SKM-1 treated with dmso at 0.1 percent for 144 hours (cell line): Measurements from ENCODE around the gene OBSL1.
A peak's percentile ranks its signal among the peaks of the same experiment; 100 is the strongest.

Source experiments
- DNase-seq: peaks from one replicate; lab custom pipeline; 2025; ENCODE audit not compliant: unreplicated experiment; lab: John Stamatoyannopoulos, UW

OBSL1 gene

DNA sequence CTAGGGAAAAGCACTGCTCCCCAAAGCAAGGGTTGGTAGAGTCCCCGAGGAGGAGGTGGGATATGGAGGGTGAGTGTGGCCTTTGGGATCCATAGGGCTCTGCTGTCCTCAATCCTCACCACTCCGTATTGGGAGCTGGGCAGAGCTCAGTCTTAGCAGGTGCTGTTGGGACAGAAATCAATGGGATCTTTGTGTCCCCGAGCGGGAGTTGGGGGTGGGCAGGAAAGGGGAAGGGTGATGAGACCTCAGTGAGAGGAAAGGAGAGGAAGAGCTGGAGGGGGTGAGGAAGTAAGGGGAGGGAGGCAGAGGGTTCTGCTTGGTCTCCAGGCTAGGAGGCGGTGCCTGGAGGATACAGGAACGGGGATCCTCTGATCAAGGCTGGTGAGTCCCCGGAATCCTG is 54.5 kb downstream of the OBSL1 start:
- DNase-seq, result no peak

DNA sequence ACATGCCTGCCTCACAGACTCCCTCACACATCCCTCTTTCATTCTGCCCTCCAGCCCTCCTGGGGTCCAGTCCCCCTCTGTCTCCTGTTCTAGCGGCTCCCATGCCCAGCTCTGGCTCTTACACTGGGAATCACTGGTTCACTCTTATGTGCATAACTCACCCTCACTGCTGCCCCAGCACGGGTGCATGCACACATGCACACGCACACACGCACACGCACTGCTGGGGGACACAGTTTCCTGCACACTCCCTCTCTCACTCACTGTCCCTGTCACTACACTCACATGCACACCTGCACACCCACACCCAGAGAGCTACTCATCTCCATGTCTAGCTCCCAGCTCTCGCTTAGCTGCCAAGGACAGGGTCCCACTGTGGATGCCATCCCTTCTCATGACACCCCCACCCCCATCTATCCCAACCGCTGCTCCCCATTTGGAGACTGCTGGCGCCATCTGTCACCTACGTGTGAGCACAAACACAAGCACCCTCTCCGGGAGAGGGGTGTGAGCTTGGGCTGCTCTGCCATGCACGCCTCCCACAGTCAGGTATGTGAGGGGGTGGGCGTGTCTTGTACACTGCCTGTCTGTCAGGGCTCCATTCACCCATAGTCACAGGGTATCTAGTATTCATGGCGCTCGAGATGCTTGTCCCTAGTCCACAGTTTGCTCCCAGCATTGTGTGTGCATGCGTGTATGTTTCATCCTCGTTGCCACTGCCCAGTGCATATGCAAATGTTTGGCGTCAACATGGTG is 55.3 kb downstream of the OBSL1 start:
- DNase-seq, result no peak

DNA sequence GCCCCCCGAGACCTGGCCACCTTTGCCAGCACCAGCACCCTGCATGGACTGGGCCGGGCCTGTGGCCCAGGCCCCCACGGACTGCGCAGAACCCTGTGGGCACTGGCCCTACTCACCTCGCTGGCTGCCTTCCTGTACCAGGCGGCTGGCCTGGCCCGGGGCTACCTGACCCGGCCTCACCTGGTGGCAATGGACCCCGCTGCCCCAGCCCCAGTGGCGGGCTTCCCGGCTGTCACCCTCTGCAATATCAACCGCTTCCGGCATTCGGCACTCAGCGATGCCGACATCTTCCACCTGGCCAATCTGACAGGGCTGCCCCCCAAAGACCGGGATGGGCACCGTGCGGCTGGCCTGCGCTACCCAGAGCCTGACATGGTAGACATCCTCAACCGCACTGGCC is 56.5 kb downstream of the OBSL1 start:
- no peak for DNase-seq

DNA sequence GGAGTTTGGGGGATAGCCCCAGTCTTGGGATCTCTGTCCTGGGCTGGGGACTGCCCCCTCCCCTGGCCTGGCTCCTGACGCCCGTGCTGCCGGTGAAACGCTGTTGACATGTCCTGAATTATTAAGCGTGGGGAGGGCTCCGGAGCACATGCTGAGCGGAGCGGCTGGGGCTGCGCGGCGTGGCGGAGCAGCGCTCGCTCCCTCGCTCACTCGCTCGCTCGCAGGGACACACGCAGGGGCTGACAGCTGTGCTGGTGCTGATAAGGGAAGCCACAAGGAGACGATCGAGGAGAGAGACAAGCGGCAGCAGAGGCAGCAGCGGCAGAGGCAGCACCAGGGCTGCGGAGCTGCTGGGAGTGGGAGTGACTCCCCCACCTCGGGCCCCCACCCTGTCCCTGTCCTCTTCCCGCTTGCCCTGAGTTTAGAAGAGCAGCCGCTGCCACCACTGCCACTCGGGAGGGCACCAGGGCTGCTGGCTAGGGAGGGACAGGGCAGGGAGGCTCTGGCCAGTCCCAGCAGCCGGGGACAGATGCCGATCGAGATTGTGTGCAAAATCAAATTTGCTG is 57.1 kb downstream of the OBSL1 start, which contains the start of gene ASIC4:
ASIC4 (plus strand) TSS at position 287 of the 566 bp plus-strand sequence; CDS start at position 530, 243 bp downstream.
- DNase-seq, result no peak

DNA sequence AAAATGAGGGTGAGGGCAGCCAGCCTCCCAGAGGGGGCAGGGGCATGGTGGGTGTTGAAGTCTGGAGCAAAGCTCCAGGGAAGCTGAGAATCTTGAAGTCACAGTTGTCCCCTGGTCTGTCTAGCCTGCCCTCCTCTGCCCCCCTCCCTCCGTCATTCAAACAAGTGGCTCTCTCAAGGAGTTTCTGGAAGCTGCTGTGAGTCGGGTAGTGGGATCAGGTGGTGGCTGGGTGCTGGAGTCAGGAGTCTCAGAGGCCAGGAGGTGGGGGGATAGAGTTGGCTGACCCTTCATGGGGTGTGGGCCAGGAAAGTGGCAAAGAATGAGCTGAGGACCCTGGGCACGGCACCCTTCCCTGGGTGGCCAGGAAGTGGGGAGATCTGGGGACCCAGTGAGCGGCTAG is 57.6 kb downstream of the OBSL1 start:
- no peak for DNase-seq

DNA sequence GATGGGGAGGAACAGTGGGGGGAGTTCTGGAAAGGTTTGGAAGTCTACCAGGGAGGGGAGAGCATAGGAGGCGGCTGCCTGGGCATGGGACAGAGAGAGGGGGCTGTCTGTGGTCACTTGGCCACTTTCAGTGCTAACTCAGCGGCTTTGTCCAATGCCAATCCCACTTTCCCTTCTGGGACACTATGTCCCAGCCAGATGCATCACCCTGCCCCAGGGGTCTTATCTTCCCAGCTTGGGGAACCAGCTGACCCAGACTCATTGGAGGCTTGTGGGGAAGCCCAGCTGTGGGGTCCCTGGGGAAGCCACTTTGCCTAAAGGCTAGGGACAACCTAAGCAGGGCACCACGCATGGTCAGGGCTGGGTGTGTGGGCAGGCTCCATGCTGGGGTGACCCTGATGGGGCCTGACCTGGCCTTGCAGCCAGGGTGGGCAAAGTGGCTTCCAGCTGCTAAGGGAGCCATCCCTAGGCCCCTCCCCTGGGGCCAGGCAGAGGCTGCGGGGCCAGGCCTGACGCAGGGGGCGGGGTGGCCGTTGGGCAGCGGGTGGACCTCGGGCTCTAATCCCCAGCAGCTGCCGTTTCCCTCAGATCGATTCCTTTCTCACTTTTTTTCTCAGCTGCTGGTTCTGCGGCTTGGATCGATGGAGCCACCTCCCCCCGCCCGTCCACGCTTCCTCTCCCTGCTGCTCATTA is 58.7 kb downstream of the OBSL1 start:
- no peak for DNase-seq

DNA sequence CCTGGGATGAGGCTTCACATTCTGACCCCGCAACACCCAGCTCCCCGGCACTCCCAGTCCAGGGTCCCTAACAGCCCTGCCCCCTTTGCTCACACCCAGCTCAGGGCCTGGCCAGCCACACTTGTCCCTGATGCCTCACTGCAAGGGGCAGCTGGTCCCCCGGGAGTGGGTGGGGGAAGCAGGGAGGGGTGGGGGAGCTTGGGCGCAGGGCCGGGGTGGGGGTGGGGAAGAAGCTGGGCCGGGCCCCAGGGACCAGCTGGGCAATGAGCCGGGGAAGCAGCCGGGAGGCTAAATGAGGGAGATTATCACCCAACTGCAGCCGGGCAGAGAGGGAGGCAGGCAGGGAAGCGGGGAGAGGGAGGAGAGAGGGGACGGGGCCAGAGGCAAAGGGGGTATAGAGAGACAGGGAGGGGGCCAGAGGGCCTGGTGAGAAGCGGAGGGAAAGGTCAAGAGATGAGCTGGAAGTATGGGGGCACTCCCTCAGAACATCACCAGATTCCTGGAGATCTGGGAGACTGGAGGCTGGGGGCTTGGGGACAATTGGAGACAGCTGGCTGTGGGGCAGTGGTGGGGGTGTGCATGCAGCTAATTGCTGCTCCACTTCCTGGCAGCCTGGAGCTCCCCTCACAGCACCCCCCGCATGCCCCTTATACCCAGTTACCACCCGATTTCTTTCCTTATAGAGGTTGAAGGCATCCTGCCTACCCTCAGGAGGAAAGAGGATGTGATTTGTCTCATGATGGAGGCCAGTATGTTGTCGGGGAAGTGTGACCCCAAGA is 59.6 kb downstream of the OBSL1 start:
- no peak for DNase-seq

DNA sequence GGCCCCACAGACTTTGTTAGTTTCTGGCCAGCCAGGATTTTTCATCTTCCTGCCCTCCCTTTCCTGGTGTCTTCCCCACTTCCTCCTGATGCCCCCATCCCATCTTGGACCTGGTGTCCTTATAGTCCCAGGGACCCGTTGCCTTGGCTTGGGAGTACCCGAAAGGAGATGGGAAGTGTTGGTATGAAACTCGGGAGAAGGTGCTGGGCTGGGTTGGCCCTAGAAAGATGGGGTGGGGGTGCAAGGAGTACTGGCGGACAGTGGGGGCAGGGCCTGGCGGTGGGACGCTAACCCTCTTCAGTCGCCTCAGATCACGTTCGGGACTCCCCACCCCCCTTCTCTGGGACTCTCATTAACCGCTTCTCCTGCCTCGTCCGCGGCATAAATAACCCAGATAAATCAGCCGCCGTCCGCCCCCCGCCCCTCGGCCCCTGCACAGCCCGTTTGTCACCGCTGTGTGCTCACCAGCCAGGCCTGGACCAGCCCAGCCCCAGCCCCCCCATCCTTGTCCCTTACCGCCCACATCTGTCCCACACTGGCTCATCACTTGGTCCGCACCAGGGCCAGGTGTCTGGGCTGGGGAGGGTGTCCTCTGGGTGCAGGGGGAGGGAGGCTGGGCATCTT is 60.7 kb downstream of the OBSL1 start:
- DNase-seq, result no peak

DNA sequence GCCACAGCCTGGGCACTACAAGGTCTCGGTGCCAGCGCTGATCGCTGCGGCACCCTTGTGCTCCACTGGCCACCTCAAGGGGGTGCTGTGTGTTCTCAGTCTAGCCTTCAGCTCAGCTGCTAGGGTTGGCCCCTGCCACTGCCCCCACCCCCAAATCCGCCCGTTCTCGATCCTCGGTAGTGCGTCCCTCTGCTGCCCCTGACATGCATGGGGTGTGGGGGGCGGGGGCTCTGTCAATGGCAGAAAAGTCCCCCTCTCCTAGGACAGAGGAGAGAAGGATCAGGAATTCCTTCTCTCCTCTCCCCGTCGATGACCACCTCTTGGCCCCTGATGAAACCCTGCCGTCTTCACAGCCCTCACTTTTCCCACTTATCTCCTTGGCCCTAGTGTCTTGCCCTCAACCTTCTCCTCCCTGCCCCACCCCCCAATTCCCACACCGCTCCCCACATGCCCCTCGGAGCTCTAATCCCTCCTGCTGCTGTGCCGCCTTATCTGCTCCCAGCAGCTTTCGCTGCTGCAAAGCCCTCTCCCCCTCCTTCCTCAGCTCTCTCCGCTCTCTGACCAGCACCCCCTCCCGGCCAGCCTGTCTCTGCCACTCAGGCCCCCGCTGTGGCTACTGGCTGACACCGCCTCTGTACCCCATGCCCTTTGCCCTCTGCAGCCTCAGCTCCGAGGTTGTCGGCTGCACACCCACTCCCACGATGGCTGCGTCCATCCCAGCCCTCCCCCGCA is 61.4 kb downstream of the OBSL1 start:
- peak; percentile 63 for DNase-seq

DNA sequence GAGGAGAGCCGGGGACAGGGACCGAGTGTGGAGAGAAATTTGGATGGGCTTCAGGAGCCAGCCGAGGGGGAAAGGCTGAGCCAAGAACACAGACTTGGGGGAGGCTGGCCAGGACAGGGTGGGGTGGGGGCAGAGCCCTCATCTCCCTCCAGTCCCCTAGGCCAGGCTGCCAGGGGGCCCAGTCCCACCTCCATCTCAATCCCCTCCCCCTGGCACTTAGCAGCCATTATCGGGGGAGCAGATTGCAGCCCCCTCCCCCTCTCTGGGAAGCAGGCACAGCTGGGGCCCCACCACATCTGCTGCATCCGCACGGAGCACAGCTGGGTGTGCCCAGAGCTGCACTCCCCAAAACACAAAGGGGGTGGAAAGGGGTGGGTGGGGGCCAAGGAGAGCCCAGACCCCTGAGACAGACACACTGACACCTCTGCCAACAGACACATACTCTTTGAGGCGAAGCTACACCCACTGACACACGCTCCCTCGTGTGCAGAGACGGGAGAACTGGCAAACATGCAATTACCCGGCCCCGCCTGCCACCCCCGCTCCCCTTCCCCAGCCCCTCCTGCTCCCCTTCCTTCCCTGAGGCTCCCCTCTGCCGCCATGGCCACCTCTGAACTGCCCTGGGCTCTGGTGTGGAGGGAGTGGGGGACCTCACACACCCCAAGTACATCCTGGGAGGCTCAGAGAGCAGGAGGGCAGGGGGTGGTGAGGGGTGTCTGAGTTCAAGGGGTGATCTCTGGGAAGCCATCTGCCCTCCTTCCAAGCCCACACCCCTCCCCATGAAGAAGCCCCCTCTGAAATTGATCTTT is 62.2 kb downstream of the OBSL1 start:
- DNase-seq, result no peak

DNA sequence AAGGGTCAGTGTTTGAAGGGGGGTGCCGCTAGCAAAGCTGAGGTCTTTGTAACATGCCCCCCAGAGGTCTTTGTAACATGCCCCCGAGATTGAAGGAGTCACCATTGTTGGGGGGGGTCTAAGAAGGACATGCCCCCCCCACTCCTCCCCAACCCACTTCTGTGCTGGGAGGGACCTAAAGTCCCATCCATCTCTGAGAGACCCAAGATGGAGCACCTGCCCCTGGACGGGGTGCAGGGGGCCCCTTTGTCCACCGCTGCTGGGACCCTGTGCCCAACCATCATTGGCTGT is 63.0 kb downstream of the OBSL1 start:
- DNase-seq, result no peak

DNA sequence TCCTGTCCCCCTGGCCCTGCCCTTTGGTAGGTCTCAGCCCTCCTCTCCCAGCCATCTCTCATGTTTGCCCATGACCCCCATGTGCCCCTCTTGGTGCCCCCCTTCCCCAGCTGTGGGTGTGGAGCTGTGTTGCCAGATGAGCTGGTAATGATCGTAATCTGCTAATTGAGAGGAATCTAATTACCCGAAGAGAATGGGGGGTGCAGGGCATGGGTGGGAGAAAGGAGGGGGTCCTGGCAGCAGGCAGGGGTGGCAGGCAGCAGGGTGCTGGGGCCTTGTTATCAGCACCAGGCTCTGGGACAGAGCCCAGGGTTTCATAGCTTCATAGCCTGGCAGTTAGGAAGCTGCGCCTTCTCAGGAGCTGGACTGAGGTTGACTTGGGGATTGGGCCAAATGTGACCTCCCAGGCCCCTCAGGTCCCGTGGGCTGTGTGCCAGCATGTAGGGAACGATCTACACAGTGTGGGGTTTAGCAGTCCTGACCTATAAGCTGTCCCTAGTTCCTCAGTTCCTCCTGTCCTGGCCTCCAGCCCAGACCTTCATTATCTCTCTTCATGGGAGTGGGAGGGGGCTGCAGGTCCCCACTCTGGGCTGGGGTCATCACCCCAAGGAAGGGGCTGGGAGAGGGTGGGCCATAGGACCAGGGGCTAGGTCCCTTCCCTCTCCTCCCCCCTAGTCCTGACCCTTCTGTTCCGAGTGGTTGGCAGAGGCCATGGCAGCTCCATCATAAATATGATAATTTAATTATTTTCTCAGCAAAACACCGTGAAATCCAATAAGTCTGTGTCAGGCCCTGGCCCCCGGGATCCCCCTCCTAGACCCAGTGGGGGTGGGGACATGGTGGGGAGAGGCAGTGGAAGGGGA is 63.5 kb downstream of the OBSL1 start:
- no peak for DNase-seq

DNA sequence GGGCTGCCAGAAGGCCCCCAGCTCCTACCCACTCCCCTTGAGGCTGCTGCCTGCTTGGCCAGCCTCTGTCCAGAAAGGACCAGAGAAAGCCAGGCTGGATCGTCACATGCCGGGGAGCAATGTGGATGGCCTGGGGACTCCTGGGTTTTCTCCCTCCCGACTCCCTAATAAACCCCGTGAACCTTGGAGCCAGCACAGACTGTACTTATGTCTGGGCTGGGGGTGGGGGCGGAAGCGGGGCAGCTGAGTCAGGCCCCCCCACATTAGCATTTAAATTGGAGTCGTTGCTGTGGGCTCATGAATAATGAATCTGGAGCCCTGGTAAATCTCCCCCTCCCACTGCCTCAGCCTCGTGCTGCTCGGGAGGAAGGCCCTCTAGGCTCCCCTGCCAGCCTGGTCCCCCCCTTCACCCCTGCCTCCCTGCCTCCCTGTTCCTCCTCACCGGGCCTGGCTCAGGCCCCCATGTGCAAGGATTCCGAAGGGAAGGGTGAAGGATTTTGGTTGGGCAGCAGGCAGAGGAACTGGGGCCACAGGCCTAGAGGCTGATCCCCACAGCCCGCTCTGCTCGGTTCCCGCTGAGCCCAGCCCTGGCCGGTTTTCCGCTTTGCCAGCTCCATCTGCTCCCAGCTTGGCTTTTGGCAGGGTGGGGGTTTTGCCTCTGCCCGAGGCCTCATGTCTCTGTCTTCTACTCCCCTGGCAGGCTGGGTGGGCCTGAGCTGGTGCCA is 64.4 kb downstream of the OBSL1 start:
- DNase-seq, result no peak

DNA sequence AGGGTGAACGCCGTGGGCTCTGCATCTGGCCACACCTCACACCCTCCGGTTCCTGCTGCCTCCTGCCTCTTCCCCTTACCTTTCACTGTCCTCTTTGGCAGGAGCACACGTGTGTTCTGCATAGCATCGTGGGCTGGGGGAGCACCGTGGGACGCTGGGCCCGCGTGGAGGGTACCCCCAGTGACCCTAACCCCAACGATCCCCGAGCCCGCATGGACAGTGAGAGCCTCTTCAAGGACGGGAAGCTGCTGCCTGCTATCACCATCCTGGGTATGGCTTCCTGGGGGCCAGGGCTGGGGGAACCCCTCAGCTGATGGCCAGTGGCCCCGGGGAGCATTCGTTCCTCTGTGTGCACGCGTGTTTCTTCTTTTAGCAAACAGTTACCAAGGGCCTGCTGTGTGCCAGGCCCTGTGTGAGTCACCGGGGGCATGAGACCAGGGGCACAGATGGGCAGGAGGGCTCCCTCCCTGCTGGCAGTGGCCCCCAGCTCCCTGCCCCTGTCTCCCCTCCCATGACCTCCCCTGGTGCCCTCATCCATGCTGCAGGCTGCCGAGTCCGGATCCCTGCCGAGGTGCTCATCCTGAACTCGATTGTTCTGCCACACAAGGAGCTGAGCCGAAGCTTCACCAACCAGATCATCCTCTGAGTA is 65.1 kb downstream of the OBSL1 start:
- DNase-seq, result no peak

DNA sequence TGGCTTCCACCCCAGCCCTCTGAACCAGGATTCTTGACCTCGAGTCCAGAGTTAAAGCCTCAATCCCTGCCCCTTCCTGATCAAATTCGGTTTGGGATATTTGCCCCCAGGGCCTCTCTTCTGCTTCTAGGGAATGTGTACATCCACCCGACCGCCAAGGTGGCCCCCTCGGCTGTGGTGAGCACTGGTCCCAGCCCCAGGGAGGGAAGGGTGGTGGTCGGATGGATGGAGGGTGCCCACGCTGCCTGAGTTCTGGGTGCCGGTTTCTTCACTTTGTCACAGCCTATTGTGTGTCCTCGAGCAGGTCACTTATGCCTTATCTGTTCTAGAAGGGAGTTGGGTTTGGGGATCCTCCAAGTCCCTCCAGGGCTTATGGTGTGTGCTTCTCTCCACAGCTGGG is 65.8 kb downstream of the OBSL1 start:
- DNase-seq, result no peak

DNA sequence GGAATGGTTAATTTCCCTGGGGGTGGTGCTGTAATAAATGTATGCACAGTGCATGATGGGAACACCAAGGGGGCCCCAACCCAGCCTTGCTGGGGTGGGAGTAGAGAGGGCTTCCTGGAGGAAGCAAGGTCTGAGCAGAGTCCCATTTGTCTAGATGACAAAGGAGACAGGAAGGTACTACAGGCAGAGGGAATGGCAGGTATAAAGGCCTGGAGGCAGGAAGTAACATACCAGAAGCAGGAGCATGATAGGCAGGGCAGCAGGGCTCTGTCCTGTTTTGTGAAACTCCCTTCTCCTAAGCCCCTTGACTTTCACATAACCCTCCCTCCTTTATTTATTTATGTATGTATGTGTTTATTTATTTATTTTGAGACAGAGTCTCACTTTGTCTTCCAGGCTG is 68.7 kb downstream of the OBSL1 start:
- no peak for DNase-seq

DNA sequence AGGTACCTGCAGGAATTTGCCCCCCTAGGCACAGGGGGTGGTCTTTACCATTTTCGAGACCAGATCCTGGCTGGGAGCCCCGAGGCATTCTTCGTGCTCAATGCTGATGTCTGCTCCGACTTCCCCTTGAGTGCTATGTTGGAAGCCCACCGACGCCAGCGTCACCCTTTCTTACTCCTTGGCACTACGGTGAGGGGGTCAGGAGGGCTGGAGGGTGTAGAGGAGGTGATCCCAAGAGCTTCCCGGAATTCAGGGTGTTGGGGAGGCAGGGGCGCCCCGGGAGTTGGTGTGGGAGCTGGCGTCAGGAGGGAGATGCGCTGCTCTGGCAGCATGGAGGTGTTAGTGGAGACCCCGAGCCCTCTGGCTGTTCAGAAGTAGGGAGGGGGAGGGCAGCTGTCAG is 69.5 kb downstream of the OBSL1 start:
- no peak for DNase-seq
